ENCODE data around the gene MAS1. TPM values are rescaled to one million over a fixed set of nuclear protein-coding genes. Genes with fewer than 3 reads are reported as not detected.

Gene MAS1
- total RNA-seq, 1 donor from 2014 or later: not detected

Other genes with a start within 250 kb of the MAS1 start
- 374 TPM for gene SOD2, start 197.7 kb upstream of the MAS1 start, total RNA-seq
- 77.4 TPM for gene WTAP, start 163.5 kb upstream of the MAS1 start, total RNA-seq
- 52.6 TPM for gene ACAT2, start 128.9 kb upstream of the MAS1 start, total RNA-seq
- 105 TPM for gene TCP1, start 101.4 kb upstream of the MAS1 start, total RNA-seq
- gene MRPL18, start 100.5 kb upstream of the MAS1 start, total RNA-seq: 46.0 TPM
- 0.49 TPM for gene PNLDC1, start 90.7 kb upstream of the MAS1 start, total RNA-seq
- gene IGF2R, start 78.1 kb downstream of the MAS1 start, total RNA-seq: 144 TPM
- 2.7 TPM for gene SLC22A1, start 230.8 kb downstream of the MAS1 start, total RNA-seq